ENCODE results near the gene SLC25A33. TPM values are rescaled to one million over a fixed set of nuclear protein-coding genes. Genes with fewer than 3 reads are reported as not detected.

SLC25A33 gene
- total RNA-seq, 4 donors from 2014 or later: 40.3 to 88.6 (median 49.1) TPM

GRCh38 chr1:9603307-9603706 is 64.0 kb downstream of the SLC25A33 start:
- in situ Hi-C loops (cut with MboI; ENCODE audit: low sequenced_read_pairs in 4 of 4): no loop called here
- ATAC-seq (no peak), DNase-seq (no peak)
- Histone ChIP-seq H3K4me3 (no peak overlapping the region), H3K9me3 (no peaks in the 10 kb centered on the region), H3K36me3 (peaks cover 0 to 56% of the 10 kb centered on the region in 2 donors), H3K27me3 (no peaks in the 10 kb centered on the region), H3K4me1 (peaks cover 0 to 5% of the 10 kb centered on the region in 2 donors), H3K27ac (no peak overlapping the region)
- no peak for TF ChIP-seq POLR2A (IDR thresholded peaks at IDR 0.05)
- no peak for TF ChIP-seq CTCF (IDR thresholded peaks at IDR 0.05 in 4 of 5, conservative IDR thresholded peaks at IDR 0.05 in 1 of 5)
- intact Hi-C loops (cut with DNase I; ENCODE audit: low total_unique reads): no loop called here

- intact Hi-C loops (cut with DNase I; ENCODE audit: low total_unique reads) (no loop called here), in situ Hi-C loops (cut with MboI; ENCODE audit: low sequenced_read_pairs in 4 of 4) (no loop called here)
- Histone ChIP-seq H3K36me3 (peaks cover 0 to 49% of the 10 kb centered on the region in 2 donors), H3K9me3 (no peaks in the 10 kb centered on the region), H3K4me3 (no peak overlapping the region), H3K4me1 (peaks cover 0 to 6% of the 10 kb centered on the region in 2 donors), H3K27ac (no peak overlapping the region), H3K27me3 (no peaks in the 10 kb centered on the region)
- DNase-seq (no peak), ATAC-seq (no peak)
- TF ChIP-seq CTCF (IDR thresholded peaks at IDR 0.05 in 4 of 5, conservative IDR thresholded peaks at IDR 0.05 in 1 of 5) (no peak), POLR2A (IDR thresholded peaks at IDR 0.05) (no peak)
These were observed 64.8 kb downstream of the SLC25A33 start for GRCh38 chr1:9603766-9604753.

- intact Hi-C loops (cut with DNase I; ENCODE audit: low total_unique reads): no loop called here
- H3K27ac ChIP-seq: no peak overlapping the region
- DNase-seq (no peak), ATAC-seq (no peak)
- no peak overlapping the region for H3K4me3 ChIP-seq
- in situ Hi-C loops (cut with MboI; ENCODE audit: low sequenced_read_pairs in 4 of 4): no loop called here
- H3K4me1 ChIP-seq: peaks cover 0 to 11% of the 10 kb centered on the region in 2 donors
- H3K27me3 ChIP-seq: no peaks in the 10 kb centered on the region
- peaks cover 0 to 41% of the 10 kb centered on the region in 2 donors for H3K36me3 ChIP-seq
- H3K9me3 ChIP-seq: no peaks in the 10 kb centered on the region
- no peak for TF ChIP-seq POLR2A (IDR thresholded peaks at IDR 0.05)
- no peak for TF ChIP-seq CTCF (IDR thresholded peaks at IDR 0.05 in 4 of 5, conservative IDR thresholded peaks at IDR 0.05 in 1 of 5)
These were observed 65.6 kb downstream of the SLC25A33 start for GRCh38 chr1:9604836-9605235.

GRCh38 chr1:9605946-9606455 is 66.7 kb downstream of the SLC25A33 start:
- intact Hi-C loops (cut with DNase I; ENCODE audit: low total_unique reads) (no loop called here), in situ Hi-C loops (cut with MboI; ENCODE audit: low sequenced_read_pairs in 4 of 4) (no loop called here)
- TF ChIP-seq CTCF (IDR thresholded peaks at IDR 0.05 in 4 of 5, conservative IDR thresholded peaks at IDR 0.05 in 1 of 5) (no peak), POLR2A (IDR thresholded peaks at IDR 0.05) (no peak)
- H3K4me1 ChIP-seq: peaks cover 0 to 11% of the 10 kb centered on the region in 2 donors
- no peaks in the 10 kb centered on the region for H3K9me3 ChIP-seq
- peaks cover 0 to 29% of the 10 kb centered on the region in 2 donors for H3K36me3 ChIP-seq
- H3K4me3 ChIP-seq: no peak overlapping the region
- no peak for DNase-seq
- no peaks in the 10 kb centered on the region for H3K27me3 ChIP-seq
- H3K27ac ChIP-seq: no peak overlapping the region
- no peak for ATAC-seq
